MCF 10A (cell line): ENCODE results near the gene SCG2. TPM values are rescaled to one million over a fixed set of nuclear protein-coding genes. Genes with fewer than 3 reads are reported as not detected.

Experiments used
- BruUV-seq: library from RNA; stranded (reverse); fragments of 400-500 nt; replicated peaks from 2 replicates; lab custom pipeline; 2021; lab: Mats Ljungman, UMichigan
- CTCF ChIA-PET: fragments of 300-600 bp; sonication (Branson Sonifier 250); formaldehyde crosslinking; extraction: SDS; loops from one replicate; lab custom pipeline; 2021; ENCODE audit warnings: antibody characterized with exemption, inconsistent platforms; lab: Yijun Ruan, JAX
- POLR2A ChIA-PET: fragments of 300-600, 350-650 bp; sonication (Branson Sonifier 250); formaldehyde crosslinking; extraction: SDS; loops from one replicate; lab custom pipeline; 2020; ENCODE audit warnings: antibody characterized with exemption, inconsistent platforms; lab: Yijun Ruan, JAX
- DNase-seq: peaks from one replicate; pipeline ENCODE4 v3.0.0-alpha.2; 2018; ENCODE audit not compliant: unreplicated experiment
- H3K27ac Mint-ChIP-seq: one replicate; pipeline ENCODE4 v1.8.0; 2022; ENCODE audit warnings: mild to moderate bottlenecking, low read depth, mixed read lengths; ENCODE audit not compliant: unreplicated experiment
- H3K27me3 Mint-ChIP-seq: one replicate; pipeline ENCODE4 v1.8.0; 2022; ENCODE audit warnings: mixed read lengths; ENCODE audit not compliant: insufficient read depth, unreplicated experiment
- H3K36me3 Mint-ChIP-seq: one replicate; pipeline ENCODE4 v1.8.0; 2022; ENCODE audit warnings: mild to moderate bottlenecking, moderate library complexity, mixed read lengths; ENCODE audit not compliant: insufficient read depth, unreplicated experiment
- H3K4me1 Mint-ChIP-seq: one replicate; pipeline ENCODE4 v1.8.0; 2022; ENCODE audit warnings: mixed read lengths; ENCODE audit not compliant: insufficient read depth, unreplicated experiment
- H3K4me3 Mint-ChIP-seq: one replicate; pipeline ENCODE4 v1.8.0; 2022; ENCODE audit warnings: mild to moderate bottlenecking, moderate library complexity, mixed read lengths; ENCODE audit not compliant: unreplicated experiment
- H3K9me3 Mint-ChIP-seq: one replicate; pipeline ENCODE4 v1.8.0; 2022; ENCODE audit warnings: mixed read lengths; ENCODE audit not compliant: unreplicated experiment
- CTCF ChIP-seq: fragments of 200-600 bp; IDR thresholded peaks from one replicate; pipeline ENCODE4 v1.8.0; 2022; ENCODE audit warnings: antibody characterized with exemption, mild to moderate bottlenecking; ENCODE audit not compliant: unreplicated experiment
- intact Hi-C: fragments of 100-400 bp; cut with micrococcal nuclease; formaldehyde crosslinking; loops from 2 replicates; pipeline ENCODE4 v1.14.1; 2022
- total RNA-seq: library from RNA; stranded (reverse); gene quantifications from 2 replicates; pipeline ENCODE4 v1.2.3, GENCODE V29; 2022

Gene SCG2
- total RNA-seq, 1 experiment from 2014 or later, result 0.84 TPM

- intact Hi-C loops, result loop anchor here (2.0 to 5.0 kb wide), 2 partner anchors 154 to 249 kb away; no protein-coding TSS in a partner anchor
- no peaks in the 10 kb centered on the region for H3K9me3 Mint-ChIP-seq
- no peaks in the 10 kb centered on the region for H3K36me3 Mint-ChIP-seq
These were observed 11.1 kb upstream of the SCG2 start for GRCh38 chr2:223613017-223613950.

GRCh38 chr2:223612501-223612900, 10.3 kb upstream of the SCG2 start:
- Mint-ChIP-seq H3K36me3 (no peaks in the 10 kb centered on the region), H3K27ac (peak overlapping the region; percentile 69), H3K27me3 (no peaks in the 10 kb centered on the region), H3K9me3 (no peaks in the 10 kb centered on the region), H3K4me1 (no peaks in the 10 kb centered on the region), H3K4me3 (peak overlapping the region; percentile 66)
- POLR2A ChIA-PET, result no interaction called here
- BruUV-seq, result no TSS peak
- CTCF ChIA-PET, result interaction anchor here (0.7 kb wide), 1 partner anchor 415 kb away, joined by 4 read pairs; no protein-coding TSS in a partner anchor
- TF ChIP-seq CTCF, result no peak
- no peak for DNase-seq
- intact Hi-C loops, result loop anchor here (2.0 to 5.0 kb wide), 2 partner anchors 154 to 250 kb away; no protein-coding TSS in a partner anchor

More at GRCh38 chr2:223613017-223613950, 11.1 kb upstream of the SCG2 start:
- no TSS peak for BruUV-seq
- H3K27ac Mint-ChIP-seq, result peak overlapping the region; percentile 69
- POLR2A ChIA-PET, result no interaction called here
- no peaks in the 10 kb centered on the region for H3K27me3 Mint-ChIP-seq
- CTCF ChIA-PET, result interaction anchor here (0.5 to 1.4 kb wide), 3 partner anchors 195 to 1900 kb away, joined by 3 to 4 read pairs (median 4); no protein-coding TSS in a partner anchor
- TF ChIP-seq CTCF, result no peak
- DNase-seq, result peak; percentile 98
- no peaks in the 10 kb centered on the region for H3K4me1 Mint-ChIP-seq
- peak overlapping the region; percentile 66 for H3K4me3 Mint-ChIP-seq

- ChIA-PET POLR2A (interaction anchor here (0.9 kb wide), 1 partner anchor 628 kb away, joined by 3 read pairs; no protein-coding TSS in a partner anchor), CTCF (interaction anchor here (1.4 kb wide), 1 partner anchor 9 kb away, joined by 3 read pairs; the partner anchor contains the start of gene SCG2)
- no peak for DNase-seq
- Mint-ChIP-seq H3K36me3 (no peaks in the 10 kb centered on the region), H3K4me1 (no peaks in the 10 kb centered on the region), H3K27ac (no peak overlapping the region), H3K4me3 (no peak overlapping the region), H3K27me3 (no peaks in the 10 kb centered on the region), H3K9me3 (no peaks in the 10 kb centered on the region)
- no TSS peak for BruUV-seq
- intact Hi-C loops, result loop anchor here (5.0 kb wide), 1 partner anchor 251 kb away; no protein-coding TSS in a partner anchor
- TF ChIP-seq CTCF, result no peak
These were observed 8.9 kb upstream of the SCG2 start for GRCh38 chr2:223611061-223611460.

GRCh38 chr2:223607476-223607875, 5.3 kb upstream of the SCG2 start:
- H3K27me3 Mint-ChIP-seq, result no peaks in the 10 kb centered on the region
- ChIA-PET POLR2A (interaction anchor here (1.2 kb wide), 1 partner anchor 27 kb away, joined by 4 read pairs; no protein-coding TSS in a partner anchor), CTCF (no interaction called here)
- no peak overlapping the region for H3K27ac Mint-ChIP-seq
- no peaks in the 10 kb centered on the region for H3K9me3 Mint-ChIP-seq
- H3K36me3 Mint-ChIP-seq, result no peaks in the 10 kb centered on the region
- DNase-seq, result no peak
- no peak for TF ChIP-seq CTCF
- intact Hi-C loops, result loop anchor here (10.0 kb wide), 1 partner anchor 293 kb away; no protein-coding TSS in a partner anchor
- no peak overlapping the region for H3K4me3 Mint-ChIP-seq
- BruUV-seq, result no TSS peak
- no peaks in the 10 kb centered on the region for H3K4me1 Mint-ChIP-seq
